ENCODE results near the gene OR4D5. TPM values are rescaled to one million over a fixed set of nuclear protein-coding genes. Genes with fewer than 3 reads are reported as not detected.

Gene OR4D5
- total RNA-seq, 1 donor from 2014 or later, result not detected

DNA sequence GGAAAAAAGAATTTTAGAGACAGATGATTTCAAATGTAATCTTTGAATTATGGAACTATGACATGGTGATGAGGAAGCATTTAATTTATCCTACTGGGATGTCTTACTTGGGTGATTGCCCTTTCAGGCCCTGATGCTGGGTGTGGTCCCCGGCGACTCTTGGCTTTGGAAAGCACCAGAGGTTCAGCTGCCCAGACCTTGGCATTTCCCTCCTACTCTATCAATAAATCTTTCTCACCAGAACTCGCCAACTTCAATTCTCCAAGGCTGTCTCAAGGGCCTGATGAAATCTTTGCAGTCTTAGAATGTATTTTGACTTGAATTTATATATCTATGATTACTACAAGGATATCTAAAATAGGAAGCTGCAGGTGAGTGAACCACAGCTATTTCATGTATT, 18.5 kb upstream of the OR4D5 start:
- no peak overlapping the region for H3K4me3 ChIP-seq (ENCODE audit: low read depth, low read length)
- DNase-seq (ENCODE audit: low read depth), result no peak
- no peak for TF ChIP-seq CTCF (conservative IDR thresholded peaks at IDR 0.05; ENCODE audit: low read depth, low read length)

- no peak for TF ChIP-seq CTCF (conservative IDR thresholded peaks at IDR 0.05; ENCODE audit: low read depth, low read length)
- no peak for DNase-seq (ENCODE audit: low read depth)
- no peak overlapping the region for H3K4me3 ChIP-seq (ENCODE audit: low read depth, low read length)
Measured at GRCh38 chr11:123924027-123924426, 15.4 kb upstream of the OR4D5 start.

GRCh38 chr11:123942413-123942812, 3.0 kb downstream of the OR4D5 start:
- TF ChIP-seq CTCF (conservative IDR thresholded peaks at IDR 0.05; ENCODE audit: low read depth, low read length), result no peak
- no peak for DNase-seq (ENCODE audit: low read depth)
- H3K4me3 ChIP-seq (ENCODE audit: low read depth, low read length), result no peak overlapping the region

GRCh38 chr11:123943738-123944137, 4.3 kb downstream of the OR4D5 start, which contains the start of gene OR6T1:
OR6T1 (minus strand) TSS chr11:123943838; CDS start chr11:123943838, 0 bp downstream.
- no peak for TF ChIP-seq CTCF (conservative IDR thresholded peaks at IDR 0.05; ENCODE audit: low read depth, low read length)
- no peak within 1 kb of the TSS for H3K4me3 ChIP-seq (ENCODE audit: low read depth, low read length)
- no peak for DNase-seq (ENCODE audit: low read depth)

DNA sequence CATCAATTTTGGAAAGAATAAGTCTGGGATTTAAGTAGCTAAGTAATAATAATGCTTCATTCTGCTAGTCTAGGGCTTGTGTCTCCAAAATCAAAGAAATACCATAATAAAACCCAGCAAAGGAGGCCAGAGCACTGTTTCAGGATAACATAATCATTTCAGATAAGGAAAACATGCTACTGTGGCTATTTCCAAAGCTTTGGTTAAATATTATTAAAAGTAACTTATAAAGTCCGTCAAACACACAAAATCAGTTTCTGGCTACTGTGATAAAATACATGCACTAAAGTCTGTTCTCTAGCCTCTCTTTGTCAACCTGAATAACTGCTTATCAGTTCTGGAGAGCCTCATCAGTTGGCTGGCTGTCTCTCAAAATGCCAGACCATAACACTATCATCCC, 5.7 kb downstream of the OR4D5 start:
- DNase-seq (ENCODE audit: low read depth), result no peak
- H3K4me3 ChIP-seq (ENCODE audit: low read depth, low read length), result no peak overlapping the region
- no peak for TF ChIP-seq CTCF (conservative IDR thresholded peaks at IDR 0.05; ENCODE audit: low read depth, low read length)

DNA sequence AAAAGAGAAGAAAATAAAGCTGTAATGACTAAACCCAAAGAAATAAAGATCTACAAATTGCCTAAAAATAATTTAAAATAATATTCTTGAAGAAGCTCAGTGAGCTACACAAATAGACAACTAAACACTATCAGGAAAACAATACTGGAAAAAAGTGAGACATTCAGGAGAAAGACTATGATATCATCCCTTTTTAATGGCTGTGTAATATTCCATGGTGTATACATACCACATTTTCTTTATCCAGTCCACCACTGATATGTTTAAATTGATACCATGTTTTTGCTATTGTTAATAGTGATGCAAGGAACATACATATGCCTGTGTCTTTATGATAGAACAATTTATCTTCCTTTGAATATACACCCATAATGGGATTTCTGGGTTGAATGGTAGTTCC, 17.3 kb downstream of the OR4D5 start:
- H3K4me3 ChIP-seq (ENCODE audit: low read depth, low read length), result no peak overlapping the region
- no peak for DNase-seq (ENCODE audit: low read depth)
- no peak for TF ChIP-seq CTCF (conservative IDR thresholded peaks at IDR 0.05; ENCODE audit: low read depth, low read length)

DNA sequence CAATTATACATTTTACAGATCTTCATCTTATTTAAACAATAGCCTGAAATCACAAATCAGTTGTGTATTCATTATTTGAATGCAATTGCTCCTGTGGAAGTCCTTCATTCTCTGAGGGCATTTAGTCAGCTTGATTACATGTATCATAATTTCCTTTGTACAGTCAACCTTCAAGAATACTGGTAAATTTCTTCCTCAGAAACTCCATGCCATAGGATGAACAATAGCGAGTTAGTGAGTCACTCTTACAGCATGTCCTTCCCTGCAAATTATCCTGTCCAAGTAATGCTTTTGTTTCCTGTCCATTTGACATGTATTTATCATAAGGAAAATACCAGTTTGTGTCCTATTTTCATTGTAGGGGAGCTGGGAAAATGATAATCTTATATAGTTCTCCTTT, 34.4 kb downstream of the OR4D5 start:
- DNase-seq (ENCODE audit: low read depth), result peak; percentile 23
- no peak overlapping the region for H3K4me3 ChIP-seq (ENCODE audit: low read depth, low read length)
- TF ChIP-seq CTCF (conservative IDR thresholded peaks at IDR 0.05; ENCODE audit: low read depth, low read length), result no peak

Measured in epithelial cell of proximal tubule (primary cell).